Smooth muscle cell (in vitro differentiated cells): ENCODE data around the gene FHOD3. TPM values are rescaled to one million over a fixed set of nuclear protein-coding genes. Genes with fewer than 3 reads are reported as not detected.

Experiments
- DNase-seq: peaks from one replicate; lab custom pipeline; 2025; ENCODE audit not compliant: unreplicated experiment; lab: John Stamatoyannopoulos, UW
- H2AFZ ChIP-seq: fragments of 200-600 bp; sonication (generic); 2 replicates; pipeline ENCODE4 v1.6.0; 2016; ENCODE audit warnings: antibody characterized with exemption, low read depth, mild to moderate bottlenecking
- H3F3A ChIP-seq: fragments of 200-600 bp; sonication (generic); 2 replicates; pipeline ENCODE4 v1.6.0; 2017; ENCODE audit warnings: antibody characterized with exemption, low read depth
- H3K27ac ChIP-seq: fragments of 200-600 bp; sonication (generic); 2 replicates; pipeline ENCODE4 v1.5.1; 2016; ENCODE audit warnings: low read depth, mild to moderate bottlenecking
- H3K27me3 ChIP-seq: fragments of 200-600 bp; sonication (generic); 2 replicates; pipeline ENCODE4 v1.6.1; 2016; ENCODE audit warnings: low read depth, mild to moderate bottlenecking
- H3K36me3 ChIP-seq: fragments of 200-600 bp; sonication (generic); 2 replicates; pipeline ENCODE4 v1.5.1; 2016; ENCODE audit warnings: low read depth
- H3K4me1 ChIP-seq: fragments of 200-600 bp; sonication (generic); 2 replicates; pipeline ENCODE4 v1.5.1; 2016; ENCODE audit warnings: low read depth
- H3K4me2 ChIP-seq: fragments of 200-600 bp; sonication (generic); 2 replicates; pipeline ENCODE4 v1.6.0; 2016; ENCODE audit warnings: mild to moderate bottlenecking
- H3K4me3 ChIP-seq: fragments of 200-600 bp; sonication (generic); 2 replicates; pipeline ENCODE4 v1.5.1; 2016; ENCODE audit warnings: mild to moderate bottlenecking
- H3K79me2 ChIP-seq: fragments of 200-600 bp; sonication (generic); 2 replicates; pipeline ENCODE4 v1.6.0; 2016; ENCODE audit warnings: low read depth, mild to moderate bottlenecking
- H3K9ac ChIP-seq: fragments of 200-600 bp; sonication (generic); 2 replicates; pipeline ENCODE4 v1.6.0; 2016; ENCODE audit warnings: low read depth
- H3K9me3 ChIP-seq: fragments of 200-600 bp; sonication (generic); replicated peaks from 2 replicates; pipeline ENCODE4 v1.5.1; 2016; ENCODE audit warnings: low read depth
- H4K20me1 ChIP-seq: fragments of 200-600 bp; sonication (generic); 2 replicates; pipeline ENCODE4 v1.6.0; 2016; ENCODE audit warnings: low read depth
- CTCF ChIP-seq: fragments of 200-600 bp; sonication (generic); IDR thresholded peaks from 2 replicates; pipeline ENCODE4 v1.5.1; 2017; ENCODE audit warnings: borderline replicate concordance, mild to moderate bottlenecking, antibody characterized with exemption; ENCODE audit not compliant: insufficient read depth, poor library complexity, severe bottlenecking
- WGBS: methylation state at CpG from one replicate; pipeline ENCODE4 v1.1.7; 2016; ENCODE audit warnings: low lambda C conversion rate; 5-methylcytosine and 5-hydroxymethylcytosine counted together
- polyA plus RNA-seq: library from polyadenylated mRNA; unstranded; fragments of >200 nt; fragmentation: Nextera tagmentation; extraction: Ambion mirVana; gene quantifications from 2 replicates; pipeline ENCODE4 v1.2.1, GENCODE V29; 2016
- total RNA-seq: library from RNA; depleted of rRNA; stranded (reverse); fragments of >200 nt; gene quantifications from 2 replicates; pipeline ENCODE4 v1.2.3, GENCODE V29; 2014

Gene FHOD3
- total and polyA plus RNA-seq, 2 experiments from 2014 or later, result 6.3 to 19.4 TPM

DNA sequence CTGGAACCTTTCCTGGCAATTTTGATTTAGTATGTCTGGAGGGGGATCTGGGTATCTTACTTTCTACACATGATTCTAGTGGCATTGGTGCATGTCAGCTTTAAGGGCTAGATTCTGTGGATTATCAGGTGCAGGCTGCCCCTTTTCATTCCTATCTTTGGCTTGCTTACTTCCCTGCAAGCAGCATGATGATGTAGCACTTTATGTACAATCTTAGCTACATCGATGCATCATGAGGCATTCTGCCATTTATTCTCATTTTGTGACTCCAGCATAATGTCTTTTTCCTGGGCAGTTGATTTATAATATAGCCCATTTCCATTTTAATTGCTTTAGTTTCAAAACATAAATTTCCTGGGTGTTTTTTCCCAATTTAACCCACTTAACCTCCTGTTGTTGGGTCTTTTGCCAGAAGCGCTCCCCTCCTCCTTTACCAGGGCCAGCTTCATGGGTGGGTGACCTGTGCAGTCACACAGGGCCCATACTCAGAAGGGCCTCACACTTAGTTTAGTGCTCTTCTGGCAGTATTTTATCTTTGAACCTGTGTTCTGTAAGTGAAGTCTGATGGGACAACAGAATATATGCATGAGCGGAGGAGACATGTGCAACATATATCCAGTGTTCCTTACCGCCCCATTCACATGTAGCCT is 495.2 kb downstream of the FHOD3 start:
- no peaks in the 10 kb centered on the region for H3K4me1 ChIP-seq
- H3K9ac ChIP-seq, result no peak overlapping the region
- H3K79me2 ChIP-seq, result no peaks in the 10 kb centered on the region
- H3K27me3 ChIP-seq, result no peaks in the 10 kb centered on the region
- no peak overlapping the region for H3K4me2 ChIP-seq
- TF ChIP-seq CTCF, result no peak
- 99% methylated on average over 4 of the region's 4 CpGs for WGBS
- H3F3A ChIP-seq, result no peaks in the 10 kb centered on the region
- no peak overlapping the region for H2AFZ ChIP-seq
- no peak overlapping the region for H3K27ac ChIP-seq
- no peak for DNase-seq
- no peaks in the 10 kb centered on the region for H3K9me3 ChIP-seq
- H4K20me1 ChIP-seq, result no peaks in the 10 kb centered on the region
- no peaks in the 10 kb centered on the region for H3K36me3 ChIP-seq
- H3K4me3 ChIP-seq, result no peak overlapping the region

DNA sequence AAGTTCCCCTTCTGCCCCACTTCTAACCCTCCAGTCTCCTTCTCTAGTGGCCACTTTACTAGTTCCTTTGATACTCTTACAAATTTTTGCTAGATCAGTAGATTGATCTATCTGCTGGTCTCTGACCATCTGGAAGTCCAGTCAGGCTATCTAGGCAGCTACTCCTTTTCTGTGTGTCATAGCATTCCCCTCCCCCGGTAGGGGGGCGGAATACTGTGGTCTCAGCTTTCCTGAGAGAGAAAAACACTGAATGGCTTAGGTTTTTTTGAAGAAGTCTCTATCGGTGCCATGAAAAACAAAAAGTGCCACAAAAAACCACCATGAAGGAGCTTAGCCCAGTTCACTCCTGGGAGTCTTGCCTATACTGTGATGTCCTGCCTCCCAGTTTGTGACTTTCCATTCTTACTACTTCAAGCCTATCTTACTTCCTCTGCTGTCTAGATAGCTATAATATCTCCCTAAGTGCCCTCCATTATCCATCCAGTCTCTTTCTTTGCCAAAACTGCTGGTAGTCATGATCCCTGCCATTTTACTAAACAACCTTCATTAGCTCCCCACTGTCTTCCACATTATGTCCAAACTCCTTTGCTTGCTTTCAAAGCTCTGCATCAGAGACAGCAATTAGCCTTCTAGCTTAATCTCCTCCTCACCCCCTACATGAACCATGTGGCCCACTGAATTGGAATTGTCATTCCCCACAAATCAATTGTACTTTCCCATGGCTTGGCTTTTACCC is 501.4 kb downstream of the FHOD3 start:
- Histone ChIP-seq H3K36me3 (peaks cover 16% of the 10 kb centered on the region), H3K4me2 (no peak overlapping the region), H3K27me3 (no peaks in the 10 kb centered on the region), H3F3A (no peaks in the 10 kb centered on the region), H4K20me1 (no peaks in the 10 kb centered on the region), H3K79me2 (no peaks in the 10 kb centered on the region), H3K27ac (no peak overlapping the region), H3K4me1 (peaks cover 12% of the 10 kb centered on the region), H3K9ac (no peak overlapping the region), H3K9me3 (peaks cover 10% of the 10 kb centered on the region), H2AFZ (no peak overlapping the region), H3K4me3 (no peak overlapping the region)
- no peak for TF ChIP-seq CTCF
- DNase-seq, result no peak
- 87% methylated on average over 3 of the region's 3 CpGs for WGBS

GRCh38 chr18:36805105-36805504 is 507.6 kb downstream of the FHOD3 start:
- H3K4me1 ChIP-seq, result no peaks in the 10 kb centered on the region
- 100% methylated on average over 2 of the region's 2 CpGs for WGBS
- no peak for TF ChIP-seq CTCF

More at GRCh38 chr18:36805105-36805504, 507.6 kb downstream of the FHOD3 start:
- no peak for DNase-seq
- no peak overlapping the region for H2AFZ ChIP-seq
- H3K9me3 ChIP-seq, result peaks cover 10% of the 10 kb centered on the region
- H3K36me3 ChIP-seq, result peaks cover 16% of the 10 kb centered on the region
- no peaks in the 10 kb centered on the region for H3F3A ChIP-seq
- peaks cover 13% of the 10 kb centered on the region for H4K20me1 ChIP-seq
- H3K79me2 ChIP-seq, result no peaks in the 10 kb centered on the region
- H3K4me3 ChIP-seq, result no peak overlapping the region
- H3K4me2 ChIP-seq, result no peak overlapping the region
- H3K27me3 ChIP-seq, result no peaks in the 10 kb centered on the region
- no peak overlapping the region for H3K27ac ChIP-seq
- no peak overlapping the region for H3K9ac ChIP-seq
